ENCODE data around the gene TNNI2.
"Not testable (repeated sequence)": the region's sequence is repeated elsewhere in the genome, so short reads cannot be mapped to it uniquely, and the experiment has no call there.

The TNNI2 gene

GRCh38 chr11:1838426-1839144, at the start of gene TNNI2:
TNNI2 (plus strand) TSS chr11:1838981; CDS start chr11:1839697, 716 bp downstream.
- DNase-seq (ENCODE audit: low spot score) (no peak), FAIRE-seq (no peak)

- DNase-seq (ENCODE audit: low spot score) (no peak), FAIRE-seq (no peak)
Measured at GRCh38 chr11:1791912-1792311, 46.9 kb upstream of the TNNI2 start.

- DNase-seq (ENCODE audit: low spot score) (no peak), FAIRE-seq (no peak)
Measured at GRCh38 chr11:1792461-1792860, 46.3 kb upstream of the TNNI2 start.

- DNase-seq (ENCODE audit: low spot score) (no peak), FAIRE-seq (no peak)
Measured at GRCh38 chr11:1793081-1793480, 45.7 kb upstream of the TNNI2 start.

- FAIRE-seq (no peak), DNase-seq (ENCODE audit: low spot score) (no peak)
Measured at GRCh38 chr11:1796413-1797011, 42.3 kb upstream of the TNNI2 start.

GRCh38 chr11:1797391-1798125, 41.2 kb upstream of the TNNI2 start:
- FAIRE-seq (no peak), DNase-seq (ENCODE audit: low spot score) (no peak)

- FAIRE-seq (no peak), DNase-seq (ENCODE audit: low spot score) (no peak)
Measured at GRCh38 chr11:1803246-1803645, 35.5 kb upstream of the TNNI2 start.

GRCh38 chr11:1803835-1804519, 34.8 kb upstream of the TNNI2 start:
- DNase-seq (ENCODE audit: low spot score); FAIRE-seq: not testable (repeated sequence)

- FAIRE-seq: no peak
Measured at GRCh38 chr11:1805525-1805924, 33.3 kb upstream of the TNNI2 start.

GRCh38 chr11:1807264-1807995, 31.4 kb upstream of the TNNI2 start:
- no peak for DNase-seq (ENCODE audit: low spot score)
- no peak for FAIRE-seq

More at GRCh38 chr11:1805525-1805924, 33.3 kb upstream of the TNNI2 start:
- DNase-seq (ENCODE audit: low spot score): no peak

- DNase-seq (ENCODE audit: low spot score): no peak
- FAIRE-seq: no peak
Measured at GRCh38 chr11:1810761-1811160, 28.0 kb upstream of the TNNI2 start.

- FAIRE-seq (no peak), DNase-seq (ENCODE audit: low spot score) (no peak)
Measured at GRCh38 chr11:1812274-1812673, 26.5 kb upstream of the TNNI2 start.

GRCh38 chr11:1812801-1813200, 26.0 kb upstream of the TNNI2 start:
- DNase-seq (ENCODE audit: low spot score): no peak
- no peak for FAIRE-seq

GRCh38 chr11:1813356-1813755, 25.4 kb upstream of the TNNI2 start:
- FAIRE-seq; DNase-seq (ENCODE audit: low spot score): not testable (repeated sequence)

GRCh38 chr11:1814691-1815090, 24.1 kb upstream of the TNNI2 start:
- DNase-seq (ENCODE audit: low spot score): no peak
- FAIRE-seq: no peak

- DNase-seq (ENCODE audit: low spot score) (no peak), FAIRE-seq (no peak)
Measured at GRCh38 chr11:1815311-1815710, 23.5 kb upstream of the TNNI2 start.

GRCh38 chr11:1815751-1816150, 23.0 kb upstream of the TNNI2 start:
- no peak for DNase-seq (ENCODE audit: low spot score)
- FAIRE-seq: no peak

- FAIRE-seq: no peak
- no peak for DNase-seq (ENCODE audit: low spot score)
Measured at GRCh38 chr11:1817000-1817399, 21.8 kb upstream of the TNNI2 start.

GRCh38 chr11:1817511-1817910, 21.3 kb upstream of the TNNI2 start:
- DNase-seq (ENCODE audit: low spot score): no peak
- FAIRE-seq: no peak

- DNase-seq (ENCODE audit: low spot score) (no peak), FAIRE-seq (no peak)
Measured at GRCh38 chr11:1819074-1819473, 19.7 kb upstream of the TNNI2 start.
